Fibroblast of the conjunctiva (primary cell): ENCODE data around the gene UBXN2A.
A peak's percentile ranks its signal among the peaks of the same experiment; 100 is the strongest.

ENCODE experiments used
- DNase-seq: peaks from one replicate; pipeline ENCODE4 v3.0.0-alpha.2; 2010; ENCODE audit warnings: low read depth

UBXN2A gene

GRCh38 chr2:24045511-24046508 lies 105.5 kb downstream of the UBXN2A start:
- no peak for DNase-seq

DNA sequence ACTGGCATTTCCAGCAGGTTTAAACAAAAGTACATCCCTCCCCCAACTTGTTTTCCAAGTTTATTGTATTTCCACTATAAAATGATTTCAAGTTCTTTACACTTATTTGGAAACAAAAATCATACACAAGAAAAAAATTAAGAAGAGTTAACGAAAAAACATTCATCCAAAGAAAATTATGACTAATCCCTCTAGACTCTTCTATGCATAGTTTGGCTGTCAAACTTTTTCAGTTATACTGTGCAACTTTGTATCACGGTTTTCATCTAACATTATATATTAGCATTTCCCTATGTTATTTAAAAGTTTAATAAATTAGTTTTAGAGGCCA lies 106.3 kb downstream of the UBXN2A start:
- no peak for DNase-seq

DNA sequence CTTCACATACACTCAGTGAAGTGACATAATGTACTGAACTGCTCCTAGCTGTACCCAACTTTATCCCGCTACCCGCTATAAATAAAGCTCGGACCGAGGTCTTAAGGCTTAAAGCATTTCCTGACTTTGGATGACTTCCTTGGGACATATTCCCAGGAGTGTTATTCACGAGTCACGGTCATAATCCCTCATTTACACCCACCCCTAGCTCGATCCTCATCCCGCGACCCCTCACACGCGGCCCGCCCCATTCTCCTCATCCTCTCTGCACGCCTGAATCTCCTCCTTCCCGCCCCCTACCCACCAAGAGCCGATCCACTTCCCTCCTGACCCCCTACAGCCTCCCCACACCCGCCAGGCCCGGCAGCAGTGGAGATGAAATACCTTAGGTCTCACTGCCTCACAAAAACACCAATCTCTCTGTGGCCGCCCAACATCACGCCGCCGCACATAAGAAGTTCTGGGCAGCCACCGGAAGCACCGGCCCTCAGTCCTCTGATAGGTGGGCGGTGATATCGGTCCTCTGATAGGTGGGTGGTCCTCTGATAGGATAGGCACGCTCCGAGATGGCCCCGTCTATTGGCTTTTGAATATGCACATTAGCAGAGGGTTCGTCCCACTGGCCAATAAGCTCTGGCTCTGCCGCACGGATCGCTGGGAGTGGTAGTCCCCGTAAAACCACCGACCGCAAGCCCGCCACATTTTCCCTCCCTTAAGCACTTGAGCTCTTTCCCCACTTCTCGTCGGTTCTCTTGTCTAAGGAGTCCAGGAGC lies 106.9 kb downstream of the UBXN2A start, which contains the start of gene WDCP:
TSS of gene WDCP (minus strand) at position 462 of the 773 bp plus-strand sequence. CDS start 7,897 bp downstream, outside the sequence.
- DNase-seq = peak; percentile 98

DNA sequence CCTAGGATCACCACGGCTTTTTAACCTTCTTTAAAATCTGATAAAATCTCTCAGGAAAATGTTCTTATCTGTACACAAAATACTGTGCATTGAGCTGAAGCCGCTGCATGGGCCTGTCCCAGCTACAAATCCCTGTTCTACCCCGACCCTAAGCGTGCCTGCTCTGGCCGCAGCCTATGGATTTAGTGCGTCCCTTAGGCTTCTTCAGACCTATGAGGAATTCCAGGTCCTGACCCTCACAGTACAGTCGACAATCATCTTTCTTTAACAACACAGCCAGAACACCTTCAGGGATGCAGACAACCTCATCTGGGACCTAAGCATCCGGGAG lies 107.4 kb downstream of the UBXN2A start:
- DNase-seq = no peak

GRCh38 chr2:24048769-24049484 lies 108.7 kb downstream of the UBXN2A start:
- DNase-seq = no peak

DNA sequence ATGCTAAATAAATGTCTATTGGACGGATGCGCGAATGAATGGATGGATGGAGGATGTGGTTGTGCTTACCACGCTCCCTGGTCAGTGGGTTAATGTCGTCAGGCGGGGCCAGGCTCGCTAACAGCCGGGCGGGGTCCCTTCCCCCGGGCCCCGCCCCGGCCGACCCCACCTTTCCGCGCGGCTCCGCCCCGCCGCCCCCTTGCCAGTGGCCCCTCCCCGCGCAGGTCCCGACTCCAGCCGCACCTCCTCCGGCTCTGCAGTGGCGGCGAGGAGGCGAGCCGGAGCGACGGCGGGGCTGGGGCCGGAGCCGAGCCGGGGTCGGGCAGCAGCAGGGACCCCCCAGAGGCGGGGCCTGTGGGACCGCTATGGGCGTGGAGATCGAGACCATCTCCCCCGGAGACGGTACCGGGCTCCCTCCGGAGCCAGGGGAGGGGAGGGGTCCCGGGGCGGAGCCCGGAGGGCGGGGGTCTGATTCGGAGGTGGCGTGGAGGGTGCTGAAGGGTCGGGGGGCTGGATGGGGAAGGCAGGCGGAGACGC lies 109.3 kb downstream of the UBXN2A start, which contains the start of gene FKBP1B:
TSS of gene FKBP1B (plus strand) at position 257 of the 537 bp plus-strand sequence. CDS start at position 366, 109 bp downstream.
- peak; percentile 13 for DNase-seq

- no peak for DNase-seq
These were observed 110.0 kb downstream of the UBXN2A start for GRCh38 chr2:24050041-24050979.

DNA sequence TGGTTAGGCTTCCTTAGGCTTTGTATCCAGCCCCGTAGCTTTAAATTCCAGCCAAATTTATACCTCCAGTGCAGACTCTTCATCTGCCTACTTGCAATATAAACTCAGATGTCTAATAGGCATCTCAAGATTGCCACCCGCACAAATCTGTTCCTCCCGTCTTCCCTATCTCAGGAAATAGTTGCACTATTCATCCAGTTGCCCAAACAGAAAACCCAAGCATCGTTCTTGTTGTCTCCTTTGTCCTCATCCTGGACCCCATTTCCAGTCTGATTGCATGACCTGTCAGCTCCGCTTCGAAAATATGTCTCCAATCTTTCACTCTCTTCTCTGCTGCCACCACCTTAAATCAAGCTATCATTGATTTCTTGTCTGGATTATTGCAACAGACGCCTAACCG lies 111.6 kb downstream of the UBXN2A start:
- no peak for DNase-seq

DNA sequence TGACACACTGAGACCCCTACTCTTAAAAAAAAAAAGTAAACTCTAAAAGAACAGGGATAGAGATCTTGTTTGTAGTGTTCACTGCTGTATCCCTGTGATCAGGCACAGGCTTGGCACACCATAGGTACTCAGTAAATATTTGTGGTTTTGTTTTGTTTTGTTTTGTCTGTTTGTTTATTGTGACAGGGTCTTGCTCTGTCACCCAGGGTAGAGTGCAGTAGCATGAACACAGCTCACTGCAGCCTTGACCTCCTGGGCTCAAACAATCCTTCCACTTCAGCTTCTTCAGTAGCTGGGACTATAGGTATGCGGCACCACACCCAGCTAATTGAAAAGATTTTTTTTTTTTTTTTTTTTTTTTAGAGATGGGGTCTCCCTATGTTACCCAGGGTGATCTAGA lies 112.7 kb downstream of the UBXN2A start:
- no peak for DNase-seq
